ENCODE data around the gene COL16A1.

DNA sequence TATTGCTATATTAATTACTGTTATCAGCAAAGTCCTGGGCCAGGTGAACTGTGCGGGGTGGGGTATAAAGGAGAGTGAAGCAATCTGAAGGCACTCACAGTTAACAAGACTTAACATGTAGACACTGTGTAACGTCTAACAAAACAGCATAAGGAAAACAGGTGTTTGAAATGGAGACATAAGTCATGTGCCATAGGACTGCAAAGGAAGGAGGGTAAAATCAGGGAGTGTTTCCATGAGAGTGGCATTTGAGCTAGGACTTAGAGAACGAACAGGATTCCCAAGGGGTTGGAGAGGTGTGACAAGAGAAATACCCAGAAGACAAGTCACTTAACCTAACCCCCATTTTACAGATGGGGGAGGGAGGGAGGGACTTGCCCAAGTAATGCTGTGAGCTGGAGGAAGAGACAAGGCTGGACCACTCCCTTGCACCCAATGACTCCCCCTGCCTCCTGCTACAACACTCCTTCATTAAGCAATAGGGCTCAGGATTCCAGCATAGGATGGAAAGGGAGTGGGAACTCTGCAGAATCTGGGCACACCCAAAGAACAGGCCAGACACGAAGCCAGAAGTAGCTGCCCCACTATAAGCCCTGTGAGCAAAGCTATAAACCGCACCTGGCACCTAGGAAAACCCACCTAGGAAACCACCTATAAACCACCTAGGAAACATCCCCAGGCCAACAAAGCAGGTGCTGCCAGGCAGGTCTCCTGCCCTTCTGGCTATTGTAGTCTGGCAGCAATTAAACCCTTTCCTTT is 65.7 kb downstream of the COL16A1 start:
- TF ChIP-seq, protein P1, sequence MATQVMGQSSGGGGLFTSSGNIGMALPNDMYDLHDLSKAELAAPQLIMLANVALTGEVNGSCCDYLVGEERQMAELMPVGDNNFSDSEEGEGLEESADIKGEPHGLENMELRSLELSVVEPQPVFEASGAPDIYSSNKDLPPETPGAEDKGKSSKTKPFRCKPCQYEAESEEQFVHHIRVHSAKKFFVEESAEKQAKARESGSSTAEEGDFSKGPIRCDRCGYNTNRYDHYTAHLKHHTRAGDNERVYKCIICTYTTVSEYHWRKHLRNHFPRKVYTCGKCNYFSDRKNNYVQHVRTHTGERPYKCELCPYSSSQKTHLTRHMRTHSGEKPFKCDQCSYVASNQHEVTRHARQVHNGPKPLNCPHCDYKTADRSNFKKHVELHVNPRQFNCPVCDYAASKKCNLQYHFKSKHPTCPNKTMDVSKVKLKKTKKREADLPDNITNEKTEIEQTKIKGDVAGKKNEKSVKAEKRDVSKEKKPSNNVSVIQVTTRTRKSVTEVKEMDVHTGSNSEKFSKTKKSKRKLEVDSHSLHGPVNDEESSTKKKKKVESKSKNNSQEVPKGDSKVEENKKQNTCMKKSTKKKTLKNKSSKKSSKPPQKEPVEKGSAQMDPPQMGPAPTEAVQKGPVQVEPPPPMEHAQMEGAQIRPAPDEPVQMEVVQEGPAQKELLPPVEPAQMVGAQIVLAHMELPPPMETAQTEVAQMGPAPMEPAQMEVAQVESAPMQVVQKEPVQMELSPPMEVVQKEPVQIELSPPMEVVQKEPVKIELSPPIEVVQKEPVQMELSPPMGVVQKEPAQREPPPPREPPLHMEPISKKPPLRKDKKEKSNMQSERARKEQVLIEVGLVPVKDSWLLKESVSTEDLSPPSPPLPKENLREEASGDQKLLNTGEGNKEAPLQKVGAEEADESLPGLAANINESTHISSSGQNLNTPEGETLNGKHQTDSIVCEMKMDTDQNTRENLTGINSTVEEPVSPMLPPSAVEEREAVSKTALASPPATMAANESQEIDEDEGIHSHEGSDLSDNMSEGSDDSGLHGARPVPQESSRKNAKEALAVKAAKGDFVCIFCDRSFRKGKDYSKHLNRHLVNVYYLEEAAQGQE (IDR thresholded peaks at IDR 0.05; ENCODE audit: insufficient read depth in 1 of 2, low read depth in 2 of 2, low read length in 2 of 2), result no peak
- TF ChIP-seq TAF1 (IDR thresholded peaks at IDR 0.05; ENCODE audit: borderline replicate concordance, insufficient read depth, low read length), result no peak
